ENCODE measurements around the gene DKK3.

DNA sequence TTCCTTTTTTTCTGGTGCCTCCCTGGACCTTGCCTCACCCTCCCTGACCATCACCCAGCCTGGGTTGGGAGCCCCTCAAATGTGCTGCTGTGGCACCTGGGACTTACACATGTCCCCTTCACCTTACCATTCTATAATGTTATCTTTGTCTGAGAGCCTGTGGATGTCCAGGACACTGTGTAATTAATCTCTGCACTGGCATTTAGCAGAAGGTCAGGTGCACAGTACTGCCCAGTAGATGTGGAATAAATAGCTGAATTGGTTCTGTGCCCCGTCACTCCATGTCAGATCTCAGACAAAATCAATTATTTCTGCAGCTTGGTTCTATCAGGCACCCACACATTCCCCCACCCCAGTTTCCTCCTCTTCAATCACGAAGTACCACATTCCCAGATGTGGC lies 19.9 kb upstream of the DKK3 start:
- TF ChIP-seq EZH2 (IDR thresholded peaks at IDR 0.05) (no peak), POLR2AphosphoS5 (IDR thresholded peaks at IDR 0.05; ENCODE audit: borderline replicate concordance, low read depth, low read length) (no peak)

Data from SK-N-MC (cell line).